Keratinocyte (primary cell): ENCODE results near the gene GRHL3.

Experiments used
- EZH2 ChIP-seq: IDR thresholded peaks from one replicate; pipeline ENCODE4 v1.6.1; 2012; ENCODE audit warnings: inconsistent platforms, mild to moderate bottlenecking, low read length, moderate library complexity
- TF ChIP-seq, protein P1 (sequence below), 3 experiments: IDR thresholded peaks in 1 of 3; conservative IDR thresholded peaks in 1 of 3; optimal IDR thresholded peaks in 1 of 3; 2 replicates in 2 of 3; 3 replicates in 1 of 3; pipeline versions ENCODE3 to v1.5.1; 2011; ENCODE audit warnings: low read length in 3 of 3, mild to moderate bottlenecking in 3 of 3, moderate library complexity in 2 of 3, control low read depth in 1 of 3, inconsistent platforms in 1 of 3; ENCODE audit not compliant: insufficient read depth in 2 of 3; ENCODE audit errors: extremely low read depth in 1 of 3

DNA sequence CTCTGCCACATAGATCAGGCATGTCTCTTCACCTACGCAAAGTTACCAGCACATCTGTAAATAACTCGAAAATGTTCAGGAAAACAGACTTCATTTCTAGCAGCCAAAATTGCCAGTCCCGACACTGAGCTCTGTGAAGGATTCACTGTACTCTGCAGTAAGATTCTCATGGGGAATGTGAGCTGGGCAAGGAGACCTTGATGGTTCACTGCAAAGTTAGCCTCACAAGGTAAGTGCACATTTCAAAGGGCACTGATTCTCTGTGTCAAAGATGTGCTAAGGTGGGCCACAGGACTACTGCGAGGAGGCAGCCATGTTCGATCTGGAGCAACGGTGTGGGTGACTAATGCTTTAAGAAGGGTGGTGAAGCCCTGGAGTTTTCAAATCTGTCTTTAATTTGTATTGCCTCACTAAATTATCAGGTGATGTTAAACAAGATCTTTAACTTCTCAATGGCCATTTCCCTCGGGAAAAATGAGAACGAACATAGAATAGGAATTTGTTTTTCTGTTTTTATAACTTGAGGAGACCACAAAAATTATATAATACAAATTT is 69.3 kb downstream of the GRHL3 start:
- TF ChIP-seq, protein P1, sequence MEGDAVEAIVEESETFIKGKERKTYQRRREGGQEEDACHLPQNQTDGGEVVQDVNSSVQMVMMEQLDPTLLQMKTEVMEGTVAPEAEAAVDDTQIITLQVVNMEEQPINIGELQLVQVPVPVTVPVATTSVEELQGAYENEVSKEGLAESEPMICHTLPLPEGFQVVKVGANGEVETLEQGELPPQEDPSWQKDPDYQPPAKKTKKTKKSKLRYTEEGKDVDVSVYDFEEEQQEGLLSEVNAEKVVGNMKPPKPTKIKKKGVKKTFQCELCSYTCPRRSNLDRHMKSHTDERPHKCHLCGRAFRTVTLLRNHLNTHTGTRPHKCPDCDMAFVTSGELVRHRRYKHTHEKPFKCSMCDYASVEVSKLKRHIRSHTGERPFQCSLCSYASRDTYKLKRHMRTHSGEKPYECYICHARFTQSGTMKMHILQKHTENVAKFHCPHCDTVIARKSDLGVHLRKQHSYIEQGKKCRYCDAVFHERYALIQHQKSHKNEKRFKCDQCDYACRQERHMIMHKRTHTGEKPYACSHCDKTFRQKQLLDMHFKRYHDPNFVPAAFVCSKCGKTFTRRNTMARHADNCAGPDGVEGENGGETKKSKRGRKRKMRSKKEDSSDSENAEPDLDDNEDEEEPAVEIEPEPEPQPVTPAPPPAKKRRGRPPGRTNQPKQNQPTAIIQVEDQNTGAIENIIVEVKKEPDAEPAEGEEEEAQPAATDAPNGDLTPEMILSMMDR (optimal IDR thresholded peaks at IDR 0.05 in 1 of 3, IDR thresholded peaks at IDR 0.05 in 1 of 3, conservative IDR thresholded peaks at IDR 0.05 in 1 of 3; ENCODE audit: extremely low read depth in 1 of 3, insufficient read depth in 2 of 3, low read length in 3 of 3), result no peak
- TF ChIP-seq EZH2, result no peak
